B cell (primary cell): ENCODE results near the gene TRANK1. TPM values are rescaled to one million over a fixed set of nuclear protein-coding genes. Genes with fewer than 3 reads are reported as not detected.

Source experiments
- ATAC-seq: fragments of 200-7000 bp; cut with Tn5 transposase; one replicate; pipeline ENCODE4 v1.10.0; 2021; ENCODE audit warnings: low read depth, mild to moderate bottlenecking, moderate number of reproducible peaks, moderate library complexity
- CTCF ChIA-PET: fragments of 350-600 bp; sonication (Branson Sonifier 250); formaldehyde crosslinking; loops from one replicate; lab custom pipeline; 2021; ENCODE audit warnings: antibody characterized with exemption, inconsistent platforms; lab: Charles Lee
- POLR2A ChIA-PET: fragments of 350-600 bp; sonication (Branson Sonifier 250); formaldehyde crosslinking; loops from one replicate; lab custom pipeline; 2021; ENCODE audit warnings: antibody characterized with exemption; lab: Charles Lee
- DNase-seq: peaks from one replicate; pipeline ENCODE4 v3.0.0; 2013
- H2AFZ ChIP-seq: 2 replicates; pipeline ENCODE4 v1.6.1; 2012; ENCODE audit warnings: mild to moderate bottlenecking, low read depth, low read length; ENCODE audit not compliant: insufficient read depth, poor library complexity, severe bottlenecking
- H3K27ac ChIP-seq, 2 donors: 1 replicate in 1 of 2; 2 replicates in 1 of 2; pipeline ENCODE4 v1.5.1; 2012 to 2013; ENCODE audit warnings: low read length in 2 of 2, mild to moderate bottlenecking in 2 of 2, moderate library complexity in 1 of 2
- H3K27me3 ChIP-seq, 4 experiments: fragments of 200-600 bp in 1 of 4; sonication (generic) in 1 of 4; replicated peaks in 1 of 4; 1 replicate in 2 of 4; 2 replicates in 2 of 4; pipeline versions ENCODE4 v1.6.1 to v1.7.0; 2013 to 2016; ENCODE audit warnings: low read length in 3 of 4, mild to moderate bottlenecking in 2 of 4, mixed read lengths in 1 of 4, moderate library complexity in 1 of 4; ENCODE audit not compliant: insufficient read depth in 4 of 4, control insufficient read depth in 3 of 4; ENCODE audit errors: control extremely low read depth in 1 of 4
- H3K36me3 ChIP-seq, 2 experiments: replicated peaks in 1 of 2; 1 replicate in 1 of 2; 2 replicates in 1 of 2; pipeline versions ENCODE4 v1.6.1 to v1.7.1; 2013; ENCODE audit warnings: low read length in 1 of 2; ENCODE audit not compliant: insufficient read depth in 2 of 2, control insufficient read depth in 1 of 2; ENCODE audit errors: control extremely low read depth in 1 of 2, extremely low read depth in 1 of 2
- H3K4me1 ChIP-seq, 2 donors: fragments of 200-600 bp in 1 of 2; sonication (generic) in 1 of 2; 1 replicate in 1 of 2; 2 replicates in 1 of 2; pipeline versions ENCODE4 v1.5.1 to v1.6.1; 2013 to 2017; ENCODE audit warnings: low read length in 2 of 2; ENCODE audit not compliant: control insufficient read depth in 2 of 2, insufficient read depth in 2 of 2
- H3K4me2 ChIP-seq: replicated peaks from 2 replicates; pipeline ENCODE3; 2012; ENCODE audit warnings: mild to moderate bottlenecking, low read depth, low read length; ENCODE audit not compliant: poor library complexity, severe bottlenecking
- H3K4me3 ChIP-seq, 5 experiments: fragments of 200-600 bp in 1 of 5; sonication (generic) in 1 of 5; 1 replicate in 3 of 5; 2 replicates in 2 of 5; pipeline versions ENCODE4 v1.5.1 to v1.7.0; 2011 to 2016; ENCODE audit warnings: low read length in 4 of 5, mild to moderate bottlenecking in 4 of 5, low read depth in 2 of 5, control low read depth in 1 of 5, moderate library complexity in 1 of 5; ENCODE audit not compliant: insufficient read depth in 1 of 5; ENCODE audit errors: control extremely low read depth in 1 of 5, extremely low read depth in 1 of 5
- H3K79me2 ChIP-seq: fragments of 200-600 bp; sonication (generic); one replicate; pipeline ENCODE4 v1.6.0; 2016; ENCODE audit warnings: low read length; ENCODE audit not compliant: control insufficient read depth, insufficient read depth
- H3K9ac ChIP-seq: fragments of 200-600 bp; sonication (generic); 2 replicates; pipeline ENCODE4 v1.6.1; 2017; ENCODE audit warnings: mild to moderate bottlenecking, low read length, moderate library complexity
- H3K9me3 ChIP-seq, 3 donors: one replicate each; pipeline versions ENCODE4 v1.6.1 to v1.7.1; 2013; ENCODE audit warnings: low read length in 2 of 3; ENCODE audit not compliant: control insufficient read depth in 2 of 3, insufficient read depth in 1 of 3; ENCODE audit errors: control extremely low read depth in 1 of 3
- H4K20me1 ChIP-seq: 2 replicates; pipeline ENCODE4 v1.6.0; 2012; ENCODE audit warnings: mild to moderate bottlenecking, low read length; ENCODE audit not compliant: insufficient read depth, control insufficient read depth, poor library complexity, severe bottlenecking
- H3K27ac Mint-ChIP-seq: one replicate; pipeline ENCODE4 v1.8.0; 2021; ENCODE audit warnings: mixed read lengths
- H3K27me3 Mint-ChIP-seq: one replicate; pipeline ENCODE4 v1.8.0; 2021; ENCODE audit warnings: mixed read lengths
- H3K4me1 Mint-ChIP-seq: one replicate; pipeline ENCODE4 v1.8.0; 2021; ENCODE audit warnings: mixed read lengths
- H3K4me3 Mint-ChIP-seq: one replicate; pipeline ENCODE4 v1.8.0; 2021; ENCODE audit warnings: mixed read lengths
- H3K9me3 Mint-ChIP-seq: one replicate; pipeline ENCODE4 v1.8.0; 2022; ENCODE audit warnings: mixed read lengths; ENCODE audit not compliant: insufficient read depth
- CTCF ChIP-seq: fragments of 200-600 bp; IDR thresholded peaks from one replicate; pipeline ENCODE4 v1.8.0; 2022; ENCODE audit warnings: antibody characterized with exemption, mild to moderate bottlenecking
- EZH2 ChIP-seq: IDR thresholded peaks from 2 replicates; pipeline ENCODE4 v1.6.1; 2012; ENCODE audit warnings: borderline replicate concordance, low read depth, mild to moderate bottlenecking, moderate library complexity, low read length; ENCODE audit not compliant: insufficient read depth, poor library complexity, severe bottlenecking
- WGBS: methylation state at CpG from one replicate; pipeline ENCODE4 v1.1.5; 2013; ENCODE audit warnings: missing lambda C conversion rate; ENCODE audit not compliant: insufficient coverage; 5-methylcytosine and 5-hydroxymethylcytosine counted together
- intact Hi-C: fragments of 100-400 bp; cut with micrococcal nuclease; formaldehyde crosslinking; loops from one replicate; pipeline ENCODE4 v1.10.0; 2022
- polyA plus RNA-seq: library from polyadenylated mRNA; depleted of rRNA; stranded (reverse); fragments of >200 nt; gene quantifications from 2 replicates; pipeline ENCODE4 v1.2.3, GENCODE V29; 2012
- total RNA-seq, 2 donors: library from RNA; stranded (reverse); fragments of 120-200 nt in 1 of 2; gene quantifications; 1 replicate in 1 of 2; 2 replicates in 1 of 2; pipeline versions ENCODE4 v1.2.3 to v1.2.4, GENCODE V29; 2013 to 2022

Gene TRANK1
- total and polyA plus RNA-seq, 2 donors (not counting 1 experiment from before 2014, with no cell fraction given): 20.8 to 147 TPM

GRCh38 chr3:36942638-36943248, 2.1 kb downstream of the TRANK1 start:
- H3K9me3 ChIP-seq: peaks cover 0 to 11% (median 8%) of the 10 kb centered on the region in 3 donors
- CTCF ChIA-PET: interaction anchor here (3.2 to 4.4 kb wide), 3 partner anchors 14 to 74 kb away, joined by 15 to 42 read pairs (median 22); no protein-coding TSS in a partner anchor
- Mint-ChIP-seq H3K27ac (no peak overlapping the region), H3K27me3 (no peaks in the 10 kb centered on the region), H3K9me3 (no peaks in the 10 kb centered on the region), H3K4me3 (peak overlapping the region; percentile 46), H3K4me1 (peaks cover 16% of the 10 kb centered on the region)
- 100% methylated on average over 20 of the region's 21 CpGs for WGBS
- no peak overlapping the region for H3K4me3 ChIP-seq
- no peak overlapping the region for H2AFZ ChIP-seq
- H3K4me2 ChIP-seq: no peak overlapping the region
- H3K36me3 ChIP-seq: no peaks in the 10 kb centered on the region
- H3K27ac ChIP-seq: no peak overlapping the region
- POLR2A ChIA-PET: interaction anchor here (1.8 kb wide), 1 partner anchor 51 kb away, joined by 6 read pairs; no protein-coding TSS in a partner anchor
- no peak overlapping the region for H3K9ac ChIP-seq
- ATAC-seq (no peak), DNase-seq (no peak)
- TF ChIP-seq EZH2: no peak
- no peak for TF ChIP-seq CTCF
- intact Hi-C loops: no loop called here
- no peaks in the 10 kb centered on the region for H3K27me3 ChIP-seq
- H3K79me2 ChIP-seq: peaks cover 37% of the 10 kb centered on the region
- peaks cover 6 to 14% of the 10 kb centered on the region in 2 donors for H3K4me1 ChIP-seq
- H4K20me1 ChIP-seq: no peaks in the 10 kb centered on the region

- no peaks in the 10 kb centered on the region for H3K27me3 ChIP-seq
- intact Hi-C loops: no loop called here
- H3K27ac ChIP-seq: no peak overlapping the region
- H2AFZ ChIP-seq: no peak overlapping the region
- no peaks in the 10 kb centered on the region for H4K20me1 ChIP-seq
- no peaks in the 10 kb centered on the region for H3K27me3 Mint-ChIP-seq
- H3K9me3 ChIP-seq: peaks cover 0 to 5% (median 0%) of the 10 kb centered on the region in 3 donors
- no peak overlapping the region for H3K9ac ChIP-seq
- H3K79me2 ChIP-seq: peaks cover 37% of the 10 kb centered on the region
- no peaks in the 10 kb centered on the region for H3K36me3 ChIP-seq
- ATAC-seq (no peak), DNase-seq (no peak)
- POLR2A ChIA-PET: no interaction called here
- CTCF ChIA-PET: interaction anchor here (0.9 kb wide), 1 partner anchor 17 kb away, joined by 3 read pairs; no protein-coding TSS in a partner anchor
- no peaks in the 10 kb centered on the region for H3K9me3 Mint-ChIP-seq
- peaks cover 6 to 14% of the 10 kb centered on the region in 2 donors for H3K4me1 ChIP-seq
- H3K4me3 ChIP-seq: no peak overlapping the region
- H3K4me2 ChIP-seq: no peak overlapping the region
- H3K27ac Mint-ChIP-seq: peak overlapping the region; percentile 41
- 92% methylated on average over 2 of the region's 3 CpGs for WGBS
- TF ChIP-seq EZH2: no peak
- H3K4me1 Mint-ChIP-seq: peaks cover 16% of the 10 kb centered on the region
- H3K4me3 Mint-ChIP-seq: peak overlapping the region; percentile 2
Observed at GRCh38 chr3:36941658-36942057, 3.2 kb downstream of the TRANK1 start.
